H1 (cell line): ENCODE results near the gene FAM107A. TPM values are rescaled to one million over a fixed set of nuclear protein-coding genes. Genes with fewer than 3 reads are reported as not detected.
A peak's percentile ranks its signal among the peaks of the same experiment; 100 is the strongest.

ENCODE experiments used
- CTCF ChIA-PET: fragments of 300-600 bp; sonication (Branson Sonifier 250); formaldehyde crosslinking; loops from one replicate; lab custom pipeline; 2021; ENCODE audit not compliant: partially characterized antibody; lab: Charles Lee
- POLR2A ChIA-PET: fragments of 300-600 bp; sonication (Branson Sonifier 250); formaldehyde crosslinking; loops from one replicate; lab custom pipeline; 2021; ENCODE audit warnings: inconsistent platforms; ENCODE audit not compliant: partially characterized antibody; lab: Charles Lee
- DNase-seq, 2 experiments: peaks; one replicate each; pipeline versions ENCODE4 v3.0.0 to v3.0.0-alpha.2; 2010 to 2022; ENCODE audit warnings: low spot score in 2 of 2, low read depth in 1 of 2, mixed read lengths in 1 of 2
- FAIRE-seq: peaks from 2 replicates; lab custom pipeline; 2011; peaks lifted over from hg19 to GRCh38; lab: Jason Lieb, UNC
- H2AFZ ChIP-seq: 2 replicates; pipeline ENCODE4 v1.8.1; 2012; ENCODE audit warnings: low read length, inconsistent platforms
- H2AK5ac ChIP-seq: 2 replicates; pipeline ENCODE4 v1.6.1; 2013; ENCODE audit warnings: low read depth, low read length
- H2BK120ac ChIP-seq: replicated peaks from 2 replicates; pipeline ENCODE3; 2013; ENCODE audit warnings: low read depth, low read length, inconsistent platforms
- H2BK12ac ChIP-seq: 2 replicates; pipeline ENCODE4 v1.6.1; 2013; ENCODE audit warnings: low read depth, low read length
- H2BK15ac ChIP-seq: 2 replicates; pipeline ENCODE4 v1.6.1; 2013; ENCODE audit warnings: low read length
- H2BK20ac ChIP-seq: 2 replicates; pipeline ENCODE4 v1.6.1; 2013; ENCODE audit warnings: low read length
- H2BK5ac ChIP-seq: 2 replicates; pipeline ENCODE4 v1.6.1; 2013; ENCODE audit warnings: low read depth, low read length
- H3K14ac ChIP-seq: 2 replicates; pipeline ENCODE4 v1.6.1; 2013; ENCODE audit warnings: inconsistent platforms; ENCODE audit not compliant: insufficient read length
- H3K18ac ChIP-seq: 2 replicates; pipeline ENCODE4 v1.6.1; 2013; ENCODE audit warnings: low read length; ENCODE audit errors: extremely low read depth
- H3K23ac ChIP-seq: 2 replicates; pipeline ENCODE4 v1.6.1; 2013; ENCODE audit warnings: inconsistent platforms; ENCODE audit not compliant: insufficient read length
- H3K23me2 ChIP-seq: 2 replicates; pipeline ENCODE4 v1.6.1; 2013; ENCODE audit warnings: low read depth, low read length
- H3K27ac ChIP-seq: 2 replicates; pipeline ENCODE4 v1.6.1; 2011; ENCODE audit warnings: low read depth, low read length, inconsistent platforms
- H3K27me3 ChIP-seq, 4 experiments: replicated peaks in 1 of 4; 1 replicate in 1 of 4; 2 replicates in 3 of 4; pipeline versions ENCODE4 v1.6.1 to v1.8.1; 2011 to 2013; ENCODE audit warnings: low read length in 3 of 4, mild to moderate bottlenecking in 3 of 4, inconsistent platforms in 2 of 4, mixed read lengths in 2 of 4, moderate library complexity in 1 of 4; ENCODE audit not compliant: control insufficient read depth in 3 of 4, insufficient read depth in 3 of 4; ENCODE audit errors: extremely low read depth in 1 of 4
- H3K36me3 ChIP-seq, 4 experiments: 2 replicates each; pipeline versions ENCODE4 v1.6.1 to v1.8.1; 2011 to 2013; ENCODE audit warnings: mild to moderate bottlenecking in 4 of 4, low read length in 3 of 4, moderate library complexity in 2 of 4, control low read depth in 1 of 4, inconsistent platforms in 1 of 4; ENCODE audit not compliant: insufficient read depth in 4 of 4, control insufficient read depth in 2 of 4
- H3K4ac ChIP-seq: replicated peaks from 2 replicates; pipeline ENCODE3; 2013; ENCODE audit warnings: low read length, low read depth, mixed read lengths, inconsistent platforms; ENCODE audit not compliant: insufficient read length
- H3K4me1 ChIP-seq, 4 experiments: replicated peaks in 1 of 4; 1 replicate in 1 of 4; 2 replicates in 3 of 4; pipeline versions ENCODE4 v1.6.1 to v1.8.1; 2011 to 2013; ENCODE audit warnings: low read length in 3 of 4, inconsistent platforms in 2 of 4, mixed read lengths in 1 of 4; ENCODE audit not compliant: insufficient read depth in 4 of 4, control insufficient read depth in 3 of 4
- H3K4me2 ChIP-seq, 2 experiments: 2 replicates each; pipeline versions ENCODE4 v1.6.1 to v1.8.1; 2011 to 2013; ENCODE audit warnings: low read depth in 2 of 2, low read length in 2 of 2, control low read depth in 1 of 2, inconsistent platforms in 1 of 2, mild to moderate bottlenecking in 1 of 2; ENCODE audit not compliant: insufficient read depth in 1 of 2
- H3K4me3 ChIP-seq, 4 experiments: fragments of 200-600, 300-600 bp in 1 of 4; sonication (generic), shearing (Covaris generic), sonication (Bioruptor Twin) in 1 of 4; 2 replicates each; pipeline versions ENCODE4 v1.5.1 to v1.8.1; 2011 to 2016; ENCODE audit warnings: low read length in 4 of 4, low read depth in 3 of 4, control low read depth in 2 of 4, inconsistent platforms in 2 of 4, mild to moderate bottlenecking in 2 of 4, mixed read lengths in 1 of 4, moderate library complexity in 1 of 4; ENCODE audit not compliant: insufficient read depth in 2 of 4; ENCODE audit errors: extremely low read depth in 1 of 4
- H3K56ac ChIP-seq: replicated peaks from 2 replicates; pipeline ENCODE3; 2013; ENCODE audit warnings: low read depth, mild to moderate bottlenecking, mixed read lengths, low read length, inconsistent platforms; ENCODE audit not compliant: insufficient read length
- H3K79me1 ChIP-seq: 2 replicates; pipeline ENCODE4 v1.6.1; 2013; ENCODE audit warnings: low read depth, low read length, control low read depth
- H3K79me2 ChIP-seq, 2 experiments: 2 replicates each; pipeline versions ENCODE4 v1.6.1 to v1.8.1; 2012 to 2013; ENCODE audit warnings: low read length in 2 of 2, mild to moderate bottlenecking in 2 of 2, inconsistent platforms in 1 of 2; ENCODE audit not compliant: insufficient read depth in 2 of 2, control insufficient read depth in 1 of 2
- H3K9ac ChIP-seq, 4 experiments: replicated peaks in 1 of 4; 1 replicate in 1 of 4; 2 replicates in 3 of 4; pipeline versions ENCODE4 v1.6.1 to v1.8.1; 2011 to 2013; ENCODE audit warnings: low read depth in 3 of 4, low read length in 3 of 4, control low read depth in 2 of 4, mild to moderate bottlenecking in 2 of 4, moderate library complexity in 2 of 4, inconsistent platforms in 1 of 4; ENCODE audit errors: extremely low read depth in 1 of 4
- H3K9me3 ChIP-seq, 2 experiments: 2 replicates each; pipeline versions ENCODE4 v1.6.1 to v1.8.1; 2012 to 2013; ENCODE audit warnings: mild to moderate bottlenecking in 2 of 2, moderate library complexity in 2 of 2, control low read depth in 1 of 2, inconsistent platforms in 1 of 2, low read depth in 1 of 2, low read length in 1 of 2, mixed read lengths in 1 of 2; ENCODE audit not compliant: insufficient read depth in 2 of 2
- H4K20me1 ChIP-seq, 2 experiments: replicated peaks in 1 of 2; 2 replicates each; pipeline versions ENCODE3 to v1.8.1; 2011 to 2013; ENCODE audit warnings: inconsistent platforms in 2 of 2, low read length in 2 of 2, mild to moderate bottlenecking in 1 of 2; ENCODE audit not compliant: insufficient read depth in 2 of 2, control insufficient read depth in 1 of 2
- H4K5ac ChIP-seq: 2 replicates; pipeline ENCODE4 v1.6.1; 2013; ENCODE audit warnings: low read length, low read depth, mixed read lengths, inconsistent platforms; ENCODE audit not compliant: insufficient read length
- H4K8ac ChIP-seq: 2 replicates; pipeline ENCODE4 v1.8.0; 2013; ENCODE audit warnings: mild to moderate bottlenecking, moderate library complexity, low read length, inconsistent platforms; ENCODE audit not compliant: insufficient read depth; ENCODE audit errors: extremely low read depth
- H4K91ac ChIP-seq: replicated peaks from 2 replicates; pipeline ENCODE3; 2013; ENCODE audit warnings: low read length, mixed read lengths, inconsistent platforms; ENCODE audit not compliant: insufficient read length
- KDM1A ChIP-seq: fragments of 200-600, 300-600 bp; sonication (generic); IDR thresholded peaks from 2 replicates; pipeline ENCODE4 v1.7.1; 2016; ENCODE audit warnings: mild to moderate bottlenecking, low read length, borderline replicate concordance
- PHF8 ChIP-seq: fragments of 200-600 bp; sonication (generic); conservative IDR thresholded peaks from 2 replicates; pipeline ENCODE4 v1.7.1; 2012; ENCODE audit warnings: low read depth, mild to moderate bottlenecking, inconsistent platforms, low read length, moderate library complexity
- RNF2 ChIP-seq: fragments of 200-900, 300-1000 bp; sonication (generic); IDR thresholded peaks from 2 replicates; pipeline ENCODE4 v1.7.1; 2016; ENCODE audit warnings: borderline replicate concordance, low read depth, mild to moderate bottlenecking, antibody characterized with exemption, low read length; ENCODE audit not compliant: poor library complexity, severe bottlenecking; ENCODE audit errors: missing control alignments
- TBP ChIP-seq: IDR thresholded peaks from 2 replicates; pipeline ENCODE4 v1.6.1; 2011; ENCODE audit warnings: low read depth, low read length, improper control_type of control experiment
- TCF12 ChIP-seq: IDR thresholded peaks from 2 replicates; pipeline ENCODE4 v1.6.1; 2011; ENCODE audit warnings: low read depth, mild to moderate bottlenecking, low read length
- WGBS, 2 experiments: shearing (Covaris generic) in 1 of 2; methylation state at CpG; one replicate each; pipeline versions ENCODE4 v1.1.6 to v1.1.7; 2013 to 2015; ENCODE audit warnings: low lambda C conversion rate in 2 of 2, mixed read lengths in 2 of 2, inconsistent platforms in 1 of 2, low coverage in 1 of 2, missing lambda C conversion rate in 1 of 2; ENCODE audit not compliant: insufficient replicate concordance in 2 of 2, insufficient coverage in 1 of 2, insufficient read length in 1 of 2; ENCODE audit errors: extremely low coverage in 1 of 2, missing lambda C conversion rate in 1 of 2; 5-methylcytosine and 5-hydroxymethylcytosine counted together
- polyA plus RNA-seq, 7 experiments: library from polyadenylated mRNA; depleted of rRNA in 3 of 7; stranded (reverse) in 5 of 7; unstranded in 2 of 7; fragments of >200 nt in 5 of 7; fragments of 200-250 nt in 2 of 7; gene quantifications; 1 replicate in 5 of 7; 2 replicates in 1 of 7; 4 replicates in 1 of 7; pipeline versions ENCODE4 v1.2.1 to v1.2.3, GENCODE V29; 2011 to 2013; ENCODE audit warnings: missing spikeins in 2 of 7, mixed read lengths in 2 of 7
- total RNA-seq: library from RNA; stranded (reverse); fragmentation: NEBNext Ultra II Directional; extraction: Animal tissue kit (Norgen Biotek cat#: 25700); gene quantifications from 2 replicates; pipeline ENCODE4 v1.2.1, GENCODE V29; 2021

Gene FAM107A
- total and polyA plus RNA-seq, 2 of the 8 experiments (the other 6 are each of a cell fraction or from before 2014, with no cell fraction given), result 0.51 to 0.65 TPM

- Histone ChIP-seq H2BK5ac (no peak overlapping the region), H3K56ac (no peak overlapping the region), H3K79me1 (no peaks in the 10 kb centered on the region), H3K4me3 (no peak overlapping the region)
- POLR2A ChIA-PET, result interaction anchor here (1.3 kb wide), 1 partner anchor 96 kb away, joined by 3 read pairs; no protein-coding TSS in a partner anchor
- peak; percentile 85 for FAIRE-seq
- TF ChIP-seq PHF8 (no peak), KDM1A (peak; percentile 43; the same call in 1 of the 2 replicates), TBP (no peak), TCF12 (no peak), RNF2 (no peak)
- TF ChIP-seq, all 59 proteins: peak for 1
- H3K27me3 ChIP-seq, result no peaks in the 10 kb centered on the region; a peak in 1 of 7 replicates
- H3K23ac ChIP-seq, result no peak overlapping the region
- H2BK20ac ChIP-seq, result no peak overlapping the region
- peaks cover 5 to 16% (median 9%) of the 10 kb centered on the region in 4 experiments; a peak in 6 of 7 replicates for H3K4me1 ChIP-seq
- H3K27ac ChIP-seq, result no peak overlapping the region; the same call in 1 of the 2 replicates
- H2AFZ ChIP-seq, result no peak overlapping the region
- H4K8ac ChIP-seq, result no peak overlapping the region
- no peaks in the 10 kb centered on the region for H3K79me2 ChIP-seq
- no peak overlapping the region for H2BK15ac ChIP-seq
- H3K36me3 ChIP-seq, result no peaks in the 10 kb centered on the region
- H4K20me1 ChIP-seq, result no peaks in the 10 kb centered on the region
- no peak overlapping the region for H2AK5ac ChIP-seq
- no peak overlapping the region for H3K18ac ChIP-seq
- H2BK120ac ChIP-seq, result no peak overlapping the region
- H3K4me2 ChIP-seq, result no peak overlapping the region
- H4K91ac ChIP-seq, result no peak overlapping the region
- no peak overlapping the region for H3K9ac ChIP-seq
- no peak overlapping the region for H3K4ac ChIP-seq
- 73% methylated on average over 5 of the region's 5 CpGs; no CpG with 5 or more reads in 1 of the 2 experiments for WGBS, 2 experiments
- no peak overlapping the region for H3K14ac ChIP-seq
- H3K23me2 ChIP-seq, result no peaks in the 10 kb centered on the region
- H2BK12ac ChIP-seq, result no peak overlapping the region
- peak in 1 of 2 experiments; percentile 42 for DNase-seq
- CTCF ChIA-PET, result interaction anchor here (0.7 to 1.7 kb wide), 8 partner anchors 8 to 335 kb away, joined by 3 to 6 read pairs (median 3); partner anchors contain the start of genes HTD2 and RPP14
- H4K5ac ChIP-seq, result no peak overlapping the region
- H3K9me3 ChIP-seq, result no peaks in the 10 kb centered on the region
Measured at GRCh38 chr3:58522759-58523425, 54.3 kb downstream of the FAM107A start.
